ENCODE data around the gene CTIF.

DNA sequence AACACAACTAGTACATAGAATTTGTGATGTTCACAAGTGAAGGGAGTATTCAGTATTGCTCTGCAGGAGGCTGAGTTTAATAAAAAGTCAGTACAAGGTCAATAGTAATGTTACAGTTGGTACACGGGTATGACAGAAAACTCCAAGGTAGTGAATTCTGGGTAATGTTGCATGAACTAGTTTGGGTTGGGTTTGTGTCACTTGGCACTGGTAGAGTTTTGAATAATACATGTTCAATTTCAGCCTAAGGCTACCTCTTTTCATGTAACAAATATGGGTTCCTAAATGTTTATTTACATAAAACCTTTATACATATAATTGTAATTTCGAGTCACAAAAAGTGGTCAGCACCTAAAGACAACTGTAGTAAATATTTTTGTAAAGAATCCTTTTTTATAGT is 19.4 kb downstream of the CTIF start:
- TF ChIP-seq, protein P1, sequence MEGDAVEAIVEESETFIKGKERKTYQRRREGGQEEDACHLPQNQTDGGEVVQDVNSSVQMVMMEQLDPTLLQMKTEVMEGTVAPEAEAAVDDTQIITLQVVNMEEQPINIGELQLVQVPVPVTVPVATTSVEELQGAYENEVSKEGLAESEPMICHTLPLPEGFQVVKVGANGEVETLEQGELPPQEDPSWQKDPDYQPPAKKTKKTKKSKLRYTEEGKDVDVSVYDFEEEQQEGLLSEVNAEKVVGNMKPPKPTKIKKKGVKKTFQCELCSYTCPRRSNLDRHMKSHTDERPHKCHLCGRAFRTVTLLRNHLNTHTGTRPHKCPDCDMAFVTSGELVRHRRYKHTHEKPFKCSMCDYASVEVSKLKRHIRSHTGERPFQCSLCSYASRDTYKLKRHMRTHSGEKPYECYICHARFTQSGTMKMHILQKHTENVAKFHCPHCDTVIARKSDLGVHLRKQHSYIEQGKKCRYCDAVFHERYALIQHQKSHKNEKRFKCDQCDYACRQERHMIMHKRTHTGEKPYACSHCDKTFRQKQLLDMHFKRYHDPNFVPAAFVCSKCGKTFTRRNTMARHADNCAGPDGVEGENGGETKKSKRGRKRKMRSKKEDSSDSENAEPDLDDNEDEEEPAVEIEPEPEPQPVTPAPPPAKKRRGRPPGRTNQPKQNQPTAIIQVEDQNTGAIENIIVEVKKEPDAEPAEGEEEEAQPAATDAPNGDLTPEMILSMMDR (IDR thresholded peaks at IDR 0.05), result no peak
- no peak for TF ChIP-seq POLR2A (IDR thresholded peaks at IDR 0.05)
- no peak for TF ChIP-seq POLR2AphosphoS5 (IDR thresholded peaks at IDR 0.05)
- no peak for TF ChIP-seq EP300 (IDR thresholded peaks at IDR 0.05)
